H54 (cell line): ENCODE measurements around the gene IGBP1.
"Not testable (repeated sequence)": the region's sequence is repeated elsewhere in the genome, so short reads cannot be mapped to it uniquely, and the experiment has no call there.

ENCODE experiments used
- DNase-seq: peaks from one replicate; pipeline ENCODE4 v3.0.0; 2011; ENCODE audit warnings: low spot score, mixed read lengths; ENCODE audit not compliant: insufficient read length
- FAIRE-seq: peaks from 3 replicates; lab custom pipeline; 2011; peaks lifted over from hg19 to GRCh38; lab: Jason Lieb, UNC
- POLR2A ChIP-seq: IDR thresholded peaks from 2 replicates; pipeline ENCODE4 v1.6.1; 2011; ENCODE audit warnings: low read depth, mild to moderate bottlenecking, low read length

The IGBP1 gene

DNA sequence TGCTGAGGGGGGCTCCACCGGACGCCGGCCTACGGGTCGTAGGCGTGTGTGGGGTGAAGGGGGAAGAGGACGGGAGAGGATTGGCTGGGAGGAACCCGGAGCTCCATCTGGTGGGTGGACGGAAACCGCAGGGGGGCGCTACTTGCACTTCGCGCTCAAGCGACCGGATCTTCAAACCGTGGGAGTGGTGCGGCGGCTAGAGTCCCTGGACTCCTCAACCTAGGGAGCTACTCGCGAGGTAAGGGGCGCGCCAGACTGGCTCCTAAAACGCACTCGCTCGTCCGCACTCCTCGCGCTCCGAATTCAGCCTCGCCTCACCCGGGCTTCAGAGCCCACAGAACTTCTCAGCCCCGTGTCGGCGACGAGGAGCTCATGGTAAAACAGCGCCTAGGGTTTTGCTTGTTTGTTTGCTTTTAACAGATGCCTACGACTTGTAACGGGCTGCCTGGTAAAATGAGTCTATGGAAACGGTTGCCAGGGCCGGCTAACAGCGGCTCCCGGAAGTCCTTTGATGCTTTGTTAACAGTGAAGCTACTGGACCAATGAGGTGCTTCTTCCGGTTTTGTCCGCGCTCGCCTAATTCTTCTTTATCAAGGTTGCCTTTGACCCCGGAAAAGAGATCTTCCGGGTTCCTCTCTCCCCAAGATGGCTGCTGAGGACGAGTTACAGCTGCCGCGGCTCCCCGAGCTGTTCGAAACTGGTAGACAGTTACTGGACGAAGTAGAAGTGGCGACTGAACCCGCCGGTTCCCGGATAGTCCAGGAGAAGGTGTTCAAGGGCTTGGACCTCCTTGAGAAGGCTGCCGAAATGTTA is at the start of gene IGBP1:
Gene IGBP1, plus strand, starts transcription at position 145 of the 813 bp plus-strand sequence. Its CDS starts 501 bp downstream, at position 646.
- FAIRE-seq, result peak; percentile 76
- TF ChIP-seq POLR2A, result 0 out of 2 replicates have a peak, but pooled peaks have one; percentile 14

DNA sequence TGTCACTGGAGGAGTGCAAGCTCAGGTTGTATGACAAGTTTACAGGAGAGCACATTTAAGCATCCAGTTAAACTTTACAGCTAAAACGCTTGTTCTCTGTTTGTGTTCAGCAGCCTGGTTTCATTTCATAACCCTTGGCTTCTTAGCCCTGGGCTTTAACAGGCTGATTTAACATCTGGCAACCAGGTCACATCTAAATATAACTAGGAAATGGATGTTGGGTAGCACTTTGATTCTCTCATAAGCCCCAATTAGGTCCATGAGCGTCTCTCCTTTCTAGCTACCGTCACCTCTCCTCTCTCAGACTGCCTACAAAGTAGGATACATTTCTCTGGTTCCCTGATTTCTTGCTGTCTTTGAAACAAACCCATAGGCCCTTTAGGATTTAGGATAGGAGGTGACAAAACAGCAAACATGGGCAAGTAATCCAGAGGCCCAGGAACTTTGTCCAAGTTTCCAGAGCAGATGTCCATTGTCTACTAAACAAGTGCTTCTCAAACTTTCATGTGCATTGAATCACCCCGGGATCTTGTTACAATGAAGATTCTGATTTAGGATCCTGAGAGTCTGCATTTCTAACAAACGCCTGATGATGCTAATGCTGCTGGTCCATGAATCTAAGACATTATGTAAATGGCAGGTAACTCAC is 48.5 kb upstream of the IGBP1 start:
- FAIRE-seq (no peak), DNase-seq (no peak)
- no peak for TF ChIP-seq POLR2A

More for the DNA sequence above, at the start of gene IGBP1:
- DNase-seq, result peak; percentile 73

DNA sequence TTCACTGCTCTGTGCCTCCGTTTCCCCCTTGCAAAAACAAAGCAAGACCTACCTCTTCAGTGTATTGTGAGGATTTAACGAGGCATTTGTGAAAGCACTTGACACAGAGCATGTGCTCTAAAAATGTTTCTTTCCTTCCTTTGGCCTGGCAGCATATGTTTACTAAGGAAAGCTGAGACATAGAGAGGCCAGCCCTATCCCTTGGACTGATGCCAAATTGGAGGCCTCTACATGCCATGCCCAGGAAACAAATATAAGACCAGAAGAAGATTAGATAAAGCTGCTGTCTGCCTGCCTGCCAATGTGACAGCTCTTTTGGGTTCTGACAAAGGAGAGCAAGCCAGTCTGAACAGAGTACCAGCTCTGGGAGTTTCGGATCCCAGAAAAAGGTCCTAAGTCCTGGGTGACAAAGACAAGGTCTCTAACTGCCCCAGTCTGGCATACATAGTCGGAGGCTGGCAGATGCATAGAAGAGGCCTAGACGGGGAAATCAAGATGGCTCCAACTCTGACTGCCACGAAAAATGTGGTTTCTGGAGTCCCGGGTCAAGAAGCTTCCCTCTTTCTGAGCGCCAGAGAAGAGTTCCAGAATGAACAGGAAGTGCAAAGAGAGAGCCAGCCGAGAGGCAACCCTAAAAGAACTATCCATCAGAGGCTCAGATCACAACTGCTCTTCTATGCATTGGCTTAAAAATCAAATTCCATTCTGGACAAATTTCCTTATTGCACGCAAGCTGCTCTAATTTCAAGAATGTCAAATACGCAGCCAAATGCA is 45.2 kb upstream of the IGBP1 start:
- DNase-seq (no peak), FAIRE-seq (no peak)
- no peak for TF ChIP-seq POLR2A

DNA sequence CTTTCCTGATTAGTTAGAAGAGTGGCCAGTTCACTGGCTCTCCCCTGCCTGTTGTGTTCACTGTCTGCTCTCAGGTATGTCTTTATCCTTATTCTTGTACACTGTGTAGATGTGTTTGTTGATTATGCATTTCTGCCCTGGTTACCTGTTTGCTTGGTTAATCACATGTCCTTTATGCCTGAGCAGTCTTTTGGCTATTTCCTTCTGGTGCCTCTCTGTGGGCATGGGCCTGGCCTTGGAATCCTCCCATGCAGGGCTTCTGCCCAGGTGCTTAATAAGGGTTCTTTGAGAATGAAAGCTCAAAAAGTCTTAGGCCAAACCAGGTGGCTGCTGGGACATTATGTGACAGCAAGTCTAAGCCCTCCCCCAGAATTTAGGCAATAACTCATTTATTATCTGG is 44.5 kb upstream of the IGBP1 start:
- no peak for DNase-seq
- FAIRE-seq, result no peak
- TF ChIP-seq POLR2A, result no peak

DNA sequence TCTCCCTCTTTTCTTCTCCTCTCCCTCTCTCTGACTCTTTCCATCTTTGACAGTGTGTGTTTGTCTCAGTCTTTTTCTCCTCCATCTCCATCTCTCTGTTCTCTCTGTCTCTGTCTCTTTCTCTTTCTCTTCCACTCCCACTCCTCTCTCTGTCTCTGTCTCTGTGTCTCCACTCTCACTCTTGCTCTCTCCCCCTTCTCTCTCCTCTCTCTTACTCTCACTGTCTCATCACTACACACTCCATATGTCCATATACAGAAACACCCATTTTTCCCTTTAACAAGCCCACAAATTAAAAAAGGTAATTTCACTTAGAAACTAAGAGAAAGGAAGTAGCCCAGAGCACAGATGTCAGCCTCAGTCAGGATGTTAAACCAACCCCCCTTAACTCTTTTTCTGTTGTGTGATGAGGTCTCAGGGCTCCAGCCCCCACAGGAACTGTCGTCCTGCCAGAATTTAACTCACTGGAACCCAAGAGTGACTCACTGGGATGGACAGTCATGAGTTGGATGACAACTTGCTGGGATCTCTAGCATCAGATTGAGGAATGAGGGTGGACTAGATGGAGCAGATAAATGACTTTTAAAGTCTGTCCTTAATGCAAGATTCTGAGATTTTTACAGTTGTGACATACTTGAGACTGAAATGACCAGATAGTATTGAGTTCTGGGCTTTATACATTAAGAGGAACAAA is 43.5 kb upstream of the IGBP1 start:
- no peak for FAIRE-seq
- TF ChIP-seq POLR2A, result no peak
- DNase-seq, result no peak

DNA sequence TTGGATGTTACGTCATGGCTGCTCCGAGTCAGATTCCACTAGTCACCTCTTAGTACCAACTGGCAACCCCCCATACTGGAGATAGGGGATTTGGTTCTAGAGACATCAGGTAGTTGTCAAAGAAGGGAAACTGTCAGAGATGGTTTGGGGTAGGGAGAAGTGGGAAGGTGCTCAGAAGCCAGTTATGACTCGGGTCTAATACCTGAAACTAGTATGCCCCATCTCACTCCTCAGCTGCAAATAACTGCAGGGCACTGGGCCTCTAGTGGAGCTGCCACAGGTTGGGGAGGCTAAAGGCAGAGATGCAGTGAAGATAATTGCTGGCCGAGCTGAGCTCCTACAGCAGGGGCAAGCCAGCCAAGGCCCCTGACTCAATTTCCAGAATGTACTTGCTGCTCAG is 41.0 kb upstream of the IGBP1 start:
- no peak for TF ChIP-seq POLR2A
- DNase-seq, result no peak
- FAIRE-seq, result no peak

DNA sequence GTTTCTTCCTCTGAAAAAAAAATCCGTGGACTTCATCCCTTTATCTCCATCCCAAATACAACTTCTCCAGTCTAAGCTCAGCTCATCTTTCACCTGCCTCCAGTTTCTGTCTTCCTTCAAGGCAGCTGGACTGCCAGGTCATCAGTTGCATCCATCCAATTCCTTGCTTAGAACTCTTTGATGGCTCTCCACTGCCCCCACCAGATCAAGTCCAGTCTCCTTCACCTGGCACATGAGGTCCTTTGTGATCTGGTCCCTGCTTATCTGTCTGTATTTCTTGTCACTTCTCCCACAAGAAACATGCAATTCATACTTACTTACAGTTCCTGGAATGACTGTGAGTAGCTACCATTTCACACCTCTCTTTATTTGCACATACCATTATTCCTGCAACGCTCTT is 37.2 kb upstream of the IGBP1 start:
- TF ChIP-seq POLR2A, result no peak
- DNase-seq (no peak), FAIRE-seq (no peak)

DNA sequence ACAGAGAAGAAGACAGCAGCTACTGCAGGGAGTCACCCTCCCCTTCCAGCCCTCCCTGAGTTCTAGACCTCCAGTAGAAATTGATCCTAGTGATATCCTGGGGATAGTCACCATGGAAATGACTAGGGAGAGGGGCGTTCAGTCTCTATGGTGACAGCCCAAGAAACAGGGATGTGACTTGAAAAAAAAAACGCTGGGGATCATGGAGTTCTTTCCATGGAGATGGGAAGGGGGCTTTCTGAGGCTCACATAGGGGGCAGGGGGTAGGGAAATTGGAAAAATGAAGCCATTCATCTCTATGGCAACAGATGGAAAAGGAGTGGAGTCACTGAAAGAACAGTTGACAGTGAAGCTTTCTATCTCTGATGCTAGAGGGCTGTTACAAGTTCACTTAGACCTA is 28.0 kb upstream of the IGBP1 start:
- TF ChIP-seq POLR2A, result no peak
- no peak for DNase-seq
- no peak for FAIRE-seq

DNA sequence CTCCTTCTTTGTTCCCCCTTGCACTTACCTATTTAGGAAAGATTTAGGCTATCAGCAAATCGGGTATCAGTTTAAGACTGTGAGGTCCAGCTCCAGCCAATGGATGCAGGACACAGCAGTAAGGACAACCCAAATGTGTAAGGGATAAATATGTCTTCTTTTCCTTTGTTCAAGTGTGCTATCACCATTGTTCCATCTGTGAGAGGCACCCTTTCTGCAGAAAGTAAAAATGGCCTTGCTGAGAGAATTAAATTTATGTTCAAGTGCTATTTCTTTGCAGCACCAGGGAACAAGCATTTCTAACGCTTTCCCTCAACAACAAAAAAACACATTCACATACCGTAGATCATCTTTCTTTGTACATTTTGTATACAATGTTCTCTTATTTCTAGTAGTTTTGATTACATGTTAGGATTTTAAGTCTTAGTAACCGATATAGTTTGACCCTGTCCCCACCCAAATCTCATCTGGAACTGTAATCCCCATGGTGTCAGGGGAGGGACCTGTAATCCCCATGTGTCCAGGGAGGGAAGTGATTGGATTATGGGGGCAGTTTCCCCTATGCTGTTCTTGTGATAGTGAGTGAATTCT is 21.7 kb upstream of the IGBP1 start:
- not testable (repeated sequence) for DNase-seq, FAIRE-seq

DNA sequence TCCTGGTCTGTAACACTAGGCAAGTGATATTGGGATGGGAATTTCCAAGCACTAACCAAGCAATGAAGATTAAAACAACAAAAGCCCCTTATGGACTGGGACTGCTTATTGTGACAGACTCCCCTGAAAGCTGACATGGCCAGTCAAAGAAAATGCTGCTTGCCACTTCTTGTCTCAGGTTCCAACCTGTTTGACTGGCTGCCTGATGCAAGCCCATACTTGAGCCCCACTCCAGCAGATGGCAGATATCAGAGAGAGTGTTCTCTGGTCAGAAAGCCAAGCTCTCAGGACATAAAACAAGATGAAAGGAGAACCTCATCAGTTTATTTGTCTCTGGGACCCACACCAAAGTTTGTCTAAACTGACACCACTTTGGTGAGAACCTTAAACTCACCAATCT is 15.5 kb upstream of the IGBP1 start:
- DNase-seq, result no peak
- no peak for FAIRE-seq
- TF ChIP-seq POLR2A, result no peak

DNA sequence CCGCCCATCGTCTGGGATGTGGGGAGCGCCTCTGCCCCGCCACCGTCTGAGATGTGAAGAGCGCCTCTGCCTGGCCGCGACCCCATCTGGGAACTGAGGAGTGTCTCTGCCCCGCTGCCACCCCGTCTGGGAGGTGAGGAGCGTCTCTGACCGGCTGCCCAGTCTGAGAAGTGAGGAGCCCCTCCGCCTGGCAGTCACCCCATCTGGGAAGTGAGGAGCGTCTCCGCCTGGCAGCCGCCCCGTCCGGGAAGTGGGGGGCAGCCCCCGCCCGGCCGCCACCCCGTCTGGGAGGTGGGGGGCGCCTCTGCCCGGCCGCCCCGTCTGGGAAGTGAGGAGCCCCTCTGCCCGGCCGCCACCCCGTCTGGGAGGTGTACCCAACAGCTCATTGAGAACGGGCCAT is 10.2 kb upstream of the IGBP1 start:
- not testable (repeated sequence) for FAIRE-seq, DNase-seq

DNA sequence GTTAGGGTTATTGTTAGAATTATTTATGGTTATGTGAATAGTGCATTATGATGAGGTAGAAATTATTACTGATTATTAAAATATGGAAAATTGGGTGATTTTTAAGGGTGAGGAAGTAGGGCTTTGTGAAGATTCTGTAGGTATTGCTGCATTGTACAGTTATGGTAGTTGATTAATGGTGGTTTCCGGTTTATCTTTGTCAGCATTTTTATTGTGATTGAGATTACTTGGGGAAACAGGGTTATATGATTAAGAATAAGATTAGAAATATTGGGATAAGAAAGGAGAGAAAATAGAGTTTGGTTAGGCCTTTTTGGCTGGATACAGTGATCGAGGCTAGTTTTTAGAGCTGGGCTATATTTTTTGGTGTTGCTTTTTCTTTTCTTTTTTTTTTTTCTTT is 8.6 kb upstream of the IGBP1 start:
- no peak for TF ChIP-seq POLR2A
- FAIRE-seq (no peak), DNase-seq (no peak)

DNA sequence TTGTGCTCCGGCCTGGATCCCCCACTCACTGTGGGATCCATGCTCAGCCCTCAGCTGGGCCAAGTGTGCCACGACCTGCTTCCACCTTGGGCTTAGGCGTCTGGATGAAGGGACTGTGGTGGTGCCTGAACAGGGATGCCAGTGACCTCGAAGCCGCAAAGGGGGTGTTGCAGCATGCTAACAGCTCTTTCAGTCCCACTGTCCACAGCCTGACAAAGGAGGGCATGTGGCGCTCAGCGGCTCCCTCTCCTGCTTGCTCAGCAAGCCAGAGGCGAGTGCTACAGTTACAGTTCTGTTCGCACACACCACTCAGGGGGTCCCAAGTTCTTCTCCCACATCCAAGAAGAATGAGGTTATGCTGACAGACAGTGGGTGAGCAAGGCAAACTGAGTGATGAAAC is 5.2 kb upstream of the IGBP1 start:
- TF ChIP-seq POLR2A, result no peak
- no peak for FAIRE-seq
- no peak for DNase-seq
